SIG-M5 treated with dmso at 0.1 percent for 504 hours (cell line): ENCODE data around the gene CHTF8.
"Not testable (repeated sequence)": the region's sequence is repeated elsewhere in the genome, so short reads cannot be mapped to it uniquely, and the experiment has no call there.

Source experiments
- DNase-seq: peaks from one replicate; lab custom pipeline; 2025; ENCODE audit not compliant: unreplicated experiment; lab: John Stamatoyannopoulos, UW

The CHTF8 gene, protein sequence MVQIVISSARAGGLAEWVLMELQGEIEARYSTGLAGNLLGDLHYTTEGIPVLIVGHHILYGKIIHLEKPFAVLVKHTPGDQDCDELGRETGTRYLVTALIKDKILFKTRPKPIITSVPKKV

DNA sequence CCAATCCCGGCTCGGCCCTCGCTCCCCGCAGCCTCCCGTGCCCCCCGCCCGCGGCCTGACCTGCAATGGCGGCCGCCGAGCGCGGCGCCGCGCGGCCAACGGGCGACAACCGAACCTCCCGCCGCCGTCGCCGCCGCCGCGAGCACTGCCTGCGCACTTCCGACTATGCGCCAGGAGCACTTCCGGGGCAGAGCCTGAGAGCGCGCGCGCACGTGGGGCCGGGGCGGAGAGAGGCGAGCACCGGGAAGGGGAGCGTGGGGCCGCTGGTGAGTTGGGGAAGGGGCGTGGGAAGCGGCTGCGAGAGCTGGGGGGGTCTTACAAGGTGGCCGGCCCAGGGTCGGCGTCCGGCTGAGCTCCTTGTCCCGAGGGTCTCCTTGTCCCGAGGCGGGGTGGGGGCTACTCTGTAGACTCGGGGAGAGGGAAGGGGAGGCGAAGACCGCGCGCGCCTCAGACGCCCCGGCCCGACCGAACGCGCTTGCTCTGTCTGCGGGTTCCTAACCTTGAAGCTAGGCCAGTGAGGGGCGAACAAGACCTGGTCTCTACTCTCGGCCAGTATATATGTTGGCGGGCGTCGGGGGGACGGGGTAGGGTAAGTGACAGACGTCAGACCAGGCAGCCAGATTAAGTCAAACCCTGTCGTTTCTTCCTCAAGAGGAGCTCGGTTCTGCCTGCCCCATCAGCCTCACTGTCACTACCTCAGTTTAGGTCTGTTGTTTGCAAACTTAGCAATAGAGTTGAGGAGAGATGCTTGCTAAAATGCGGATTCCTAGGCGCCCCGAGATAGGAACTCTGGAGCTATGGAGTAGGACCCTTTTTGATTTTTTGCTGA is at the start of gene CHTF8, which contains the start of gene UTP4:
TSS of gene CHTF8 (minus strand) at position 165 of the 829 bp plus-strand sequence. CDS start 11,130 bp downstream, outside the sequence.
TSS of gene UTP4 (plus strand) at position 226 of the 829 bp plus-strand sequence. CDS start 811 bp downstream, outside the sequence.
- DNase-seq: peak; percentile 59

DNA sequence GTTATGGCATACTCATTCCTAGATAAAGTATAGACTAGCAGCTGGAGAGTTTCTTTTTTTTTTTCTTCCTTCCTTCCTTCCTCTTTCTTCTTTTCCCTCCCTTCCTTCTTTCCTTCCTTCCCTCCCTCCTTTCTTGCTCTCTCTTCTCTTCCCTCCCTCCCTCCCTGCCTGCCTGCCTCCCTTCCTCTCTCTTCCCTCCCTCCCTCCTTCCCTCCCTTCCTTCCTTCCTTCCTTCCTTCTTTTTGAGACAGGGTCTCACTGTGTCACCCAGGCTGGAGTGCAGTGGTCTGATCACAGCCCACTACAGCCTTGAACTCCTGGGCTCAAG is 47.6 kb upstream of the CHTF8 start:
- DNase-seq: no peak

DNA sequence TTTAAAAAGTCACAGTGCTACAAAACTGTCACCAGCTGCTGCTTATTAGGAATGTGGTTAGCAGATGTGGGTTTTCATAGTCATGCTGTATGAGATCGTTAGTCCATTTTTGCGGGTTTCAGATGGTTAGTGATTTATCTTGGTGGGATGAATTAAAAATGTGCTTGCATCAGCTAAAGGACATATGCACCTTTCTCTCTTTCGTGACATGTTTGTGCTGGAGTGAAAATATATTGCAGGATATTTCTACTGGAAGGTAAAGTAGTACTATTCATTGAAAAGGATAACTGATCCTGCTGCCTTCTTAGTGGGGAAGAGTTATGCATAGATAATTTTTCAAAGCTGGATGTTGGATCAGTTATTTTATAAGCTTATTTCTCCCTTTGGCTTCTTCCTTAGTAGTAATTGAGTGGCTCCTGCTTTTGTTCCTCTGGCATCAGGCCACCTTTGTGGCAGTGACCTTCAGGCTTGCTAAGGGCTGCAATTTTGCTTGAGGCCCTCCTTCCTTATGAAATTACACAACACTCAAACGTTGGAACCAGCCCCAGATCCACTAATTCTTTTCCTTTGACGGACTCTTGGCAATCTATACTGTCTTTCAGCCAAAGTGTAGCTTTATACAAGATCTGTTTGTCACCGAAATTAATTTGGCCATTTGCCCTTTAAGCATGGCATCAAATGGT is 47.1 kb upstream of the CHTF8 start:
- no peak for DNase-seq

DNA sequence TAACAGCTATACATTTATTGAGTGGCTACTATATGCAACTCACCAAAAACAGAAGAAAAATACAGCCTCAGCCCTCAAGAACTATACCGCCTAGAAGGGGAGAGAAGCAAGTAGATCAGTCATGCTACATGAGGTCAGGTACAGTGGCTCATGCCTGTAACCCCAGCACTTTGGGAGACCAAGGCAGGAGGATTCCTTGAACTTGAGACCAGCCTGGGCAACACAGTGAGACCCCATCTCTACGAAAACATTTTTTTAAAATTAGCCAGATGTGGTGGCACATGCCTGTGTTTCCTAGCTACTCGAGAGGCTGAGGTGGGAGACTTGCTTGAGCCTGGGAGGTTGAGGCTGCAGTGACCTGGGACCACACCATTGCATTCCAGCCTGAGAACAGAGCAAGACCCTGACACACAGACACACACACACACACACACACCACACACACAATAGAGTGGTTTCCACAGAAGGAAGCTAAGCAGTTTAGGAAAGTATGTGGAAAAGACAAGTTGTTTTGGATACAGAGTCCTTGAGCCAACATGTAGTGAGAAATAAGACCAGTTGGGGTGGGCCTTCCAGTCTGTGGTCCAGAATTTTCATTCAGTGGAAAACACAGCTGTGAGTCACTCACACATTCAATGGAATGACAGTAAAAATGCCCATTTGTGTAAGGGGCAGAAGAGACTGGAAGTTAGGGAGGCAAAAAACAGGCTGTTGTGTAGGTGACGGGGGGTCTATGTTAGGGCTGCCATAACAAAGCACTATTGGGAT is 43.8 kb upstream of the CHTF8 start:
- no peak for DNase-seq

DNA sequence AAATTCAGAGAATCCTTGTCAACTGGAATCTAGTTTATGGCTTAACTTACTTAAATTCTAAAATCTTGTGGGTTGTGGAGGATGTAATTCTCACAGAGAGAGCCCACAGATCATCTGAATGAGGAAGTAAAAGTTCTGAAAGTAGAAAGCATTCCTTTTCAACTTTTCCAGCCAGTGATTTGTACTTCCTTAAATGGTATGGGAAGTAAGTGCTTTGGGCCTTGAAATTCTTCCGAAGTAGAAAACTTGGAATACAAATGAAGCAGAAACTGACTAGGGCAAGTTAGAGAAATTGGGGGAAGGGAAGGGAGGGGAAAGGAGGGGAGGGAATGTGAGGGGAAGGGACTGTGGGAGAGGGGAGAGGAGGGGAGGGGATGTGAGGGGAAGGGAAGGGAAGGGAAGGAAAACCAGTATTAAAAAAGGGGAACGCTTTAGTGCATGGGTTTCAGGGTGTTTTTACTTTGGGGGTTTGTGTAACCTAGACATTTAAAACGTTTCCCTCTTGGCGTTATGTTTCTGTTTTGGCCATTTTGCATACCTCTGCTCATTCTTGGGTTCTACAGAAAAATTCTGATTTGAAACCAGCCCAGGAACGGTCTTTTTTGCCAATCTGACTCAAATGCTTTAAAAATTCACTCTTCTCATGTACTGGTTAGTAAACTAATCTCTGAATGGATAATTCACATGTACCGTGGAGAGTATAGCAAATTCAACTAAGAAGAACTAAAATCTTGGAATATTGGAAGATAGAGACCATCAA is 39.1 kb upstream of the CHTF8 start:
- DNase-seq: peak; percentile 26

DNA sequence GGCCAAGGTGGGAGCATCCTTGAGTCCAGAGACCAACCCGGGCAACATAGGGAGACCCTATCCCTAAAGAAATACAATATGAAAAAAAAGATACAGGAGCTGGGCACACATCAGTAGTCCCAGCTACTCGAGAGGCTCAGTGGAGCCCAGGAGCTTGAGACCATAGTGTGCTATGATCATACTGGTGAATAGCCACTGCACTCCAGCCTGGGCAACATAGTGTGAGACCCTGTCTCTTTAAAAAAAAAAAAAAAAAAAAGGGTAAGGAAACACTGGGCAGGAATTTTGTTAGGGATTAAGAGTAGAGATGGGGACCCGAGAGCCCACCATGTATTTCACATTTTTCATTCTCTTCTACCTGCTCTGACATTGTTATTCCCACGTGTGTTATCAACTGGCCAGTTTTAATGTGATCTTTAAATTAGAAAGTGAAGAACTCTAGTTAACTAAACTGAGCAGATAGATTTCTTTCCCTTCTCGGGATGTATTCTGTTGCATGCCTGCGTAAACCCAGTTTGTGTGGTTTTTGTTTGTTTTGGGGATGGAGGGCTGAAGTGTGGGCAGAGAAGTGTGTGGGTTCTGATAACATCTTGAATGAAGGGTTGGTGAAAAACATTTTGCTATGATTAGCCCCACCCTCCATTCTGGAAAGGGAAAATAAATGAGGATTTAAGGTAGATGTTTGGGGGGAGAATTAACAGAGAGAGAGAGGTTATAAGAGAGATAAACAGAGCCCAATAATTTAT is 37.4 kb upstream of the CHTF8 start:
- no peak for DNase-seq

DNA sequence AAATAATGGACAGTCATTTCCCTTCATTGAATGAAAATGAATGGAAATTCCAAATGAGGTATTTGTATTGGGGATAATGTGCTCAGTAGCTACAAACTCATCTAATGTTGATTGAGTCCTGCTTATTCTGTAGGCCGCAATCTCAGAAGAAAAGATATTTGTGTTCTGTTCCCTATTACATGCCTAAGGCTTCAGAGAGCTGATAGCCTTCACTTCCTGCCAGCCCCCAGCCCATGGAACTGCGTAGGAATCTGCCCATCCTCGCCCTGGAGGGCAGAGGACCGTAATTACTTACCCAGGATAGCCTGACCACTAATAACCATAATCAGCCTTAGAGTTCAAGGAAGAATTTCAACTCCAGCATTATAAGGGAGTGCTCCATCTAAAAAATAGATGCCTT is 36.7 kb upstream of the CHTF8 start:
- no peak for DNase-seq

DNA sequence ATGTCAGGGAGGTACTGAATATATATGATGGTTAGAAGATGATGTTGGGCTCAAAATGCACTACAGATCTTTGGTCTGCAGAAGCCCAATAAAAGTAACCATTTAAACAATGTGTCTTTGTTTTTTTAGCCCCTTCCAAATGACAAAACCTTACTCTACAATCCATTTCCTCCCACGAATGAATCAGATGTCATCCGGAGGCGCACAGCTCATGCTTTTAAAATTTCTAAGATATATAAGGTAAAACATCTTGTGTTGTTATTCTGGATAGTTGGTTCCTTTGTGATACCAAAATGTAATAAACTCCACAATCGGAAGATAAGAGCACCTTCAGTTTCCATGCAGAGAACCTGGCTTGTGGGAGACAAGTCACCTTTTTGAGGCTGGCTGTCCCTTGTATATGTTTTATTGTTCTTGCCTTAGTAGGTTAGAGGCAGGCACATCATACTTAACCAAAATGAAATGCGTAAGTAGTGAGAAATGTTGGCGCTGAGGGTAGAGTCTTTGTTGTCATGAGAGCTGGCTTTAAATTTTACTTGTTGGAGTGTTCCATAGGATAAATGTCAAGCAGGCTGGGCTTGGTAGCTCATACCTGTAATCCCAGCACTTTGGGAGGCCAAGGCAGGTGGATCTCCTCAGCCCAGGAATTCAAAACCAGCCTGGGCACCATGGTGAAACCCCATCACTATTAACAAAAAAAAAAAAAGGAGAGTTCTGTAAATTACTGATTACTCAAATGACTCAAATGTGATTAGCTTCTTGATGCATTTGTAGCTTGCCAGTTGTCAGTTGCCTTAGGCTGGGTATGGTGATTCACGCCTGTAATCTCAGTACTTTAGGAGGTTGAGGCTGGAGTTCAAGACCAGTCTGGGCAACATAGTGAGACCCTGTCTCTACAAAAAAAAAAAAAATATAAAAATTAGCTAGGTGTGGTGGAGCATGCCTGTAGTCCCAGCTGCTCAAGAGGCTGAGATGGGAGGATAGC is 34.9 kb upstream of the CHTF8 start:
- DNase-seq: no peak

DNA sequence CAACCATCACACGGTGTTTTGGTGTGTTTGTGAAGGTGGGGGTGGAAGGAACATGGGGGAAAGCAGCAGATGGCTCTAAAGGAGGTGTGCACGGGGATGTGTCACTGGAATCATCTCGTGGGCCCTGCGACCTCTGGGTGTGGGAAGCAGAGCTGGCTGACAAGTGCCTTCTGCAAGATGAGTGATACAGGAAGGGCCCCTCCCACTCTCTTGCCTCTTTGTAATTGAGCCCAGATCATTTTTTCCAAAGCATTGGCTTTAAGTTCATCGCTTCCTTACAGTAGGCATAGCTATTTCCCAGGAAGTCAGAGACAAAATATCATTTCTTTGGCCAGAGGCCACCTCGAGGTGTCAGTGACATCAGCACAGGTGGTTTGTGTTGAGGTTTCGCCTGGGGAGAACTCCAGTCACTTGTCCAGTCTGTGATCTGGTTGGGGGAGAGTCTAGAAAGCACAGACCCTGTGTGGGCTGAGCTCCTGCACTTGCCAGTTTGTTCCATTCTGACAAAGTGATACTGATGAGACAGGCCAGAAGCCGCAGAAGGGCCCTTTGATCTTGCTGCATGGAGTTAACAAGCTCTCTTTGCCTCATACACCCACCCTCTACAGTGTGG is 33.9 kb upstream of the CHTF8 start:
- no peak for DNase-seq

DNA sequence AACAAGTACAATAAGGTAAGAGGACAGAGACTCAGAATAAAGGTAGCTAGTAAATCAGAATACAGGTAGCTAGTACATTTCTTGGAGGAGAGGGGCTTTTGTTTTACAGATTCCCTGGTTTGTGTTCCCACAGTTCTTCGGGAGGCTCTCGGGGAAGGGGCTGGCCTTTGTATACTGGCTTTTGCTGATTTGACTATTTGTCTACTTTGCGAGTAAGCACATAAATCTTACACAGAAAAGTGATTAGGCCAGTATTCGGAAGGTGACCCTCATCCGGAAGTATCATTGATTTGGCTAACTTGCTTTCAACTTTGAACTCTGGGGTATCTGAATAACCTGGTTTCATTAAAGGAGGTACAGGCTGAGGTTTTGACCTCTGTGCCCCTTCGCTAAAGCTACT is 33.2 kb upstream of the CHTF8 start:
- no peak for DNase-seq

DNA sequence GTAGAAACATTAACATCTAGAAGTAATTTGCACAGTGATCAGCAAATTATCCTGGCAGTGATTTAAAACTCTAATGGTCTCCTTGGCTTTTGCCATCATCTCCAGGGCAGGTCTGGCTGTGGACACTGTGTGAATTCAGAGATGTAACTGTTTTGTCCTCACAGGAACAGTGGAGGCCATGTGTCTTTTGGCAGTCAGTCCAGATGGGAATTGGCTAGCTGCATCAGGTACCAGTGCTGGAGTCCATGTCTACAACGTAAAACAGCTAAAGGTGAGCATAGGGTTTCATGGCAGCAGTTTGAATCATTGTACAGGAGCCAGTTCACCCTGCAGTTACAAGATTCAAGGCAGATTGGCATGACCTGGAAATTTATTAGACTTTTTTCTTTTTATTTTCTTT is 27.8 kb upstream of the CHTF8 start:
- no peak for DNase-seq

DNA sequence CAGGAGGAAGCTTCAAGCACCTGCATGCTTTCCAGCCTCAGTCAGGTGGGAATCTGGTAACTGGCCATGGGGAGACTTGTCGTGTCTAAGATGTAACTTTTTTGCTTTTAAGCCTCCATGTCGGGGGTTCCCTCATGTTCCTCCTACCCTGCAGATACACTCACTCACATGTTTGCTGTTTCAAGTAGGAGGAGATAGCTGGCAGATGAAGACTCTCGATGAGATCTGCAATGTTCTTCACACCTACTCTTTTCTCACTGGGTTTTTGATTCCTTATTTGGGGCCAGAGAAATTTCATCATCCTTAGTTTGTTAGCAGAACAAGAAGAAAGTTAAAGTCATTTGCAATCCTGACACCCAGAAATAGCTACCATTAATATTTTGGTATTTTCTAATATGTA is 24.8 kb upstream of the CHTF8 start:
- no peak for DNase-seq

DNA sequence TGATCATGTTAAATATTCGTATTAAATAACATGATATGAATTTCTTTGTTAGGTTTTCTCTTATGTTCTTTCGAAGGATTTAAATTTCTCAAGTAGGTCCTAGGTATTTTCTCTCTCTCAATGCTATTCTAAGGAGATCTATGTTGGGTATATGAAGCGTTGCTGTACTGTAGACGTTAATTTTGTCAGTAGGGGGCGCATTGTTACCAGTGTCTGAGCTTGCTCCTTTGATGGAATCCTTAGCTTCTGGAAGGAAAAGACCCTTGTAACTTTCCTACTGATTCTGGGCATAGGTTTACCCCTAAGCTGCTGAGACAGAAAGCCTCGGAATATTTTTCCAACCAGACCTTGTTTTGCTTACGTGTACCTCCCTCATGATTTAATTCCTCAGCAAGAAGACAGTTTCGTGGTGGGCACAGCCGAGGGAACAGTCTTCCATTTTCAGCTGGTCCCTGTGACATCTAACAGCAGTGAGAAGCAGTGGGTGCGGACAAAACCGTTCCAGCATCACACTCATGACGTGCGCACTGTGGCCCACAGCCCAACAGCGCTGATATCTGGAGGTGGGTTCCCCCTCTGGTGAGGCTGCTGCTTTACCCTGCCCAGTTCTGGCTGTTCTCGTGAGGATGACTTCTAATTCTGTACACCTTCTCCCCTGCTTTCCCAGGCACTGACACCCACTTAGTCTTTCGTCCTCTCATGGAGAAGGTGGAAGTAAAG is 17.9 kb upstream of the CHTF8 start:
- peak; percentile 45 for DNase-seq

DNA sequence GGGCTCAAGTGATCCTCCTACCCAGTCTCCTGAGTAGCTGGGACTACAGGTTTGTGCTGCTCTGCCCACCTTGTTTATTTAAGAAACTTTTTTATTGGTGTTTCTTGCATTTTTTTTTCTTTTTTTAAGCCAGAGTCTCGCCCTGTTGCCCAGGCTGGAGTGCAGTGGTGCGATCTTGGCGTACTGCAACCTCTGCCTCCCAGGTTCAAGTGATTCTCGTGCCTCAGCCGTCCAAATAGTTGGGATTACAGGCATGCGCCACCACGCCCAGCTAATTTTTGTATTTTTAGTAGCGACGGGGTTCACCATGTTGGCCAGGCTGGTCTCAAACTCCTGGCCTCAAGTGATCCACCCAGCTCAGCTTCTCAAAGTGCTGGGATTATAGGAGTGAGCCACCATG is 17.2 kb upstream of the CHTF8 start:
- DNase-seq: not testable (repeated sequence)

DNA sequence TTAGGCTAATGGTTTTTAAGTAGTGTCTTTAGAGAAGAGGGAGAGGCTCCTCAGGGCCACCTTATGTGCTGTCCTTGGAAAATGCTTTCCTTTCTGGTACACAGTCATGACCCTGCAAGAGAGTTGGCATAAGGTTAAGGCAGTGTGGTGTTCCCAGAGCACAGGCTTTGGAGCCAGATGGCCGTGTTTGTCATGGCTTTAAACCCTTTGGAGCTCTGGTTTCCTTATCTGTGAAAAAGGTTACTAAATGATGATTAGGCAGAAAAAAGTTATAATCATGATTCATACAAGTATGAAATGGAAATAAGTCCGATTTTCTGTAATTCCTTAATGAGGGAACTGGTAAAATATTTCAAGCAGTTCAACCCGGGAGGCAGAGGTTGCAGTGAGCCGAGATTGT is 13.3 kb upstream of the CHTF8 start:
- DNase-seq: no peak

DNA sequence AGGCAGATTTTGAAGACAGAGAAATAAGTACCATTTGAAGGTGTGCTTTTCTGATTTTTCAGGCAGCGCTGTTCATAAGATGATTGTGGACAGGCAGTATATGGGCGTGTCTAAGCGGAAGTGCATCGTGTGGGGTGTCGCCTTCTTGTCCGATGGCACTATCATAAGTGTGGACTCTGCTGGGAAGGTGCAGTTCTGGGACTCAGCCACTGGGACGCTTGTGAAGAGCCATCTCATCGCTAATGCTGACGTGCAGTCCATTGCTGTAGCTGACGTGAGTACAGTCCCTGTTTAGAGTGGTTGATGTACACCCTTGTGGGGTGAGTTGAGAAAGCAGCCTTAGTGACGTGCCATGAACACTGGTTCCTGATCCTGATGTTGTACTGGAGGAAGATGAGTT is 10.7 kb upstream of the CHTF8 start:
- DNase-seq: peak; percentile 22

DNA sequence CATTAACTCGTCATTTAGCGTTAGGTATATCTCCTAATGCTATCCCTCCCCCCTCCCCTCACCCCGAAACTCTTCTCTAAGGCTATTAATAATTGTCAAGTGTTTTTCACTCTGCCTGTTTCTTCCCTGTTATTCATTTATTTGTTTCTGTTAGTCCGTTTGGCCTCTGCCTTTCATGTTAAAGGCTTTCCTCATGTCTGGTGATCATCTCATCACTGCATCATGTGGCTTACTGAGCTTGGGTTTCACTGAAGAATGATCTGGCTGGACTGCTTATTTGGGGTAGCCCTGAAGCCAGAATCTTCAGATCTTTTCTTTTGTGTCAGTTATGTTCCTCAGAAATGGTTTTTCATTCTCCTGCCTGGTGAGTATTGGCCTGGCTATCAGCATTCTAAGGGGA is 9.5 kb upstream of the CHTF8 start:
- DNase-seq: no peak

DNA sequence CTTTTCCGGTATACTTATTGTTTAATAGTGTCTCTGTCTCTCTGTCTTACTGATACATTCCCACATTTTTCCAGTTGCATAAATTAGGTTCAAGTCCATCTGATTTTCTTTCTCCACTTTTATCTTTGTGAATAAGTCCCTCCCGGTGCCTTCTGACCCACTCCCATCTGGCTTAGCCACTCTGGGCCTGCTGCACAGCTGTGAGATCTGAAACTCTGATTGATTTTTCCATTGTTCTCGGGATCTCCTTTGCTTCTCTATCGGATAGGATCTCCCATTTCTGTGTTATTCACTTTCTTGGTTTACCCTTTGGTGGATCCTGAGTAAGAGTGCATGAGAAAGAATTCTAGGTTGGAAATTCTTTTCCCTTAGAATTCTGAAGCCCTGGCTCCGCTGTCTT is 8.6 kb upstream of the CHTF8 start:
- no peak for DNase-seq
